HEK293 (cell line): ENCODE data around the gene CACNA1C.

Experiments
- CTCF ChIA-PET: fragments of 350-600 bp; formaldehyde crosslinking; extraction: SDS; loops from one replicate; lab custom pipeline; 2021; ENCODE audit warnings: antibody characterized with exemption; lab: Yijun Ruan, JAX
- POLR2A ChIA-PET: fragments of 300-600 bp; formaldehyde crosslinking; extraction: SDS; loops from one replicate; lab custom pipeline; 2020; ENCODE audit warnings: antibody characterized with exemption, inconsistent platforms; lab: Yijun Ruan, JAX
- H3K27ac ChIP-seq: fragments of 200-500 bp; sonication (Bioruptor generic); 2 replicates; pipeline ENCODE4 v1.5.1; 2014; ENCODE audit warnings: low read depth, low read length, control low read depth, inconsistent platforms; ENCODE audit errors: extremely low read depth
- H3K36me3 ChIP-seq, 2 experiments: fragments of 200-500 bp in 1 of 2; sonication (Bioruptor generic) in 1 of 2; 1 replicate in 1 of 2; 2 replicates in 1 of 2; pipeline ENCODE4 v1.5.1; 2014 to 2017; ENCODE audit warnings: inconsistent platforms in 2 of 2, low read length in 2 of 2; ENCODE audit not compliant: control insufficient read depth in 2 of 2, insufficient read depth in 1 of 2
- H3K4me1 ChIP-seq: fragments of 200-500 bp; sonication (Bioruptor generic); 2 replicates; pipeline ENCODE4 v1.5.1; 2014; ENCODE audit warnings: mild to moderate bottlenecking, low read length, inconsistent platforms; ENCODE audit not compliant: control insufficient read depth, insufficient read depth
- H3K4me3 ChIP-seq: 2 replicates; pipeline ENCODE4 v1.5.1; 2011; ENCODE audit warnings: low read depth, mild to moderate bottlenecking, control low read depth, low read length, moderate library complexity
- H3K9me3 ChIP-seq: fragments of 200-500 bp; sonication (Bioruptor generic); 2 replicates; pipeline ENCODE4 v1.5.1; 2014; ENCODE audit warnings: low read depth, low read length, inconsistent platforms; ENCODE audit not compliant: control insufficient read depth, insufficient read depth
- GFI1B ChIP-seq: fragments of 450-650 bp; formaldehyde crosslinking; IDR thresholded peaks from 2 replicates; pipeline ENCODE4 v1.5.1; 2016; ENCODE audit warnings: missing biosample characterization, missing genetic modification characterization
- KLF17 ChIP-seq: fragments of 450-650 bp; formaldehyde crosslinking; IDR thresholded peaks from 2 replicates; pipeline ENCODE4 v1.5.1; 2016; ENCODE audit warnings: missing biosample characterization, missing genetic modification characterization
- KLF9 ChIP-seq: fragments of 450-650 bp; formaldehyde crosslinking; IDR thresholded peaks from 2 replicates; pipeline ENCODE4 v1.5.1; 2016; ENCODE audit warnings: missing biosample characterization, missing genetic modification characterization, low read depth
- PRDM10 ChIP-seq: fragments of 450-650 bp; formaldehyde crosslinking; IDR thresholded peaks from 2 replicates; pipeline ENCODE4 v1.5.1; 2016; ENCODE audit warnings: missing biosample characterization, missing genetic modification characterization
- PRDM2 ChIP-seq: fragments of 450-650 bp; formaldehyde crosslinking; IDR thresholded peaks from 2 replicates; pipeline ENCODE4 v1.5.1; 2016; ENCODE audit warnings: missing biosample characterization, missing genetic modification characterization, borderline replicate concordance
- REPIN1 ChIP-seq: fragments of 450-650 bp; formaldehyde crosslinking; IDR thresholded peaks from 2 replicates; pipeline ENCODE4 v1.5.1; 2017; ENCODE audit warnings: missing biosample characterization, missing genetic modification characterization, low read depth
- ZFP3 ChIP-seq: fragments of 450-650 bp; formaldehyde crosslinking; IDR thresholded peaks from 2 replicates; pipeline ENCODE4 v1.5.1; 2016; ENCODE audit warnings: low read depth, missing biosample characterization, missing genetic modification characterization
- ZNF133 ChIP-seq: fragments of 450-650 bp; formaldehyde crosslinking; IDR thresholded peaks from 2 replicates; pipeline ENCODE4 v1.5.1; 2016; ENCODE audit warnings: missing biosample characterization, missing genetic modification characterization
- ZNF18 ChIP-seq: fragments of 450-650 bp; formaldehyde crosslinking; IDR thresholded peaks from 2 replicates; pipeline ENCODE4 v1.5.1; 2016; ENCODE audit warnings: missing biosample characterization, missing genetic modification characterization
- ZNF221 ChIP-seq: fragments of 450-650 bp; formaldehyde crosslinking; IDR thresholded peaks from 2 replicates; pipeline ENCODE4 v1.5.1; 2017; ENCODE audit warnings: missing biosample characterization, missing genetic modification characterization, borderline replicate concordance
- ZNF398 ChIP-seq: fragments of 450-650 bp; formaldehyde crosslinking; IDR thresholded peaks from 2 replicates; pipeline ENCODE4 v1.5.1; 2017; ENCODE audit warnings: missing biosample characterization, missing genetic modification characterization
- ZNF416 ChIP-seq: fragments of 450-650 bp; formaldehyde crosslinking; IDR thresholded peaks from 2 replicates; pipeline ENCODE4 v1.5.1; 2016; ENCODE audit warnings: missing biosample characterization, missing genetic modification characterization
- ZNF473 ChIP-seq: fragments of 450-650 bp; formaldehyde crosslinking; IDR thresholded peaks from 2 replicates; pipeline ENCODE4 v1.5.1; 2017; ENCODE audit warnings: missing biosample characterization, missing genetic modification characterization
- ZNF561 ChIP-seq: fragments of 450-650 bp; IDR thresholded peaks from 2 replicates; pipeline ENCODE4 v1.5.1; 2018; ENCODE audit warnings: missing biosample characterization, missing genetic modification characterization, borderline replicate concordance
- ZNF585B ChIP-seq: fragments of 450-650 bp; formaldehyde crosslinking; IDR thresholded peaks from 2 replicates; pipeline ENCODE4 v1.5.1; 2016; ENCODE audit warnings: missing biosample characterization, missing genetic modification characterization
- ZNF626 ChIP-seq: fragments of 450-650 bp; sonication (Bioruptor Pico); formaldehyde crosslinking; IDR thresholded peaks from 2 replicates; pipeline ENCODE4 v1.5.1; 2018; ENCODE audit warnings: missing biosample characterization, missing genetic modification characterization, inconsistent platforms
- ZNF701 ChIP-seq: fragments of 450-650 bp; formaldehyde crosslinking; IDR thresholded peaks from 2 replicates; pipeline ENCODE4 v1.5.1; 2016; ENCODE audit warnings: missing biosample characterization, missing genetic modification characterization
- ZNF76 ChIP-seq: fragments of 450-650 bp; formaldehyde crosslinking; IDR thresholded peaks from 2 replicates; pipeline ENCODE4; 2016; ENCODE audit warnings: low read depth, missing biosample characterization, missing genetic modification characterization, borderline replicate concordance
- ZSCAN4 ChIP-seq: fragments of 450-650 bp; formaldehyde crosslinking; IDR thresholded peaks from 2 replicates; pipeline ENCODE4 v1.5.1; 2017; ENCODE audit warnings: missing biosample characterization, missing genetic modification characterization

Gene CACNA1C

GRCh38 chr12:2205996-2206395 is 153.2 kb downstream of the CACNA1C start (continued):
- TF ChIP-seq ZNF76 (tag by site-specific recombination) (no peak), ZNF416 (tag by site-specific recombination) (no peak), ZNF626 (tag by site-specific recombination) (no peak), ZNF221 (no peak)

GRCh38 chr12:2208837-2209635 is 156.2 kb downstream of the CACNA1C start:
- ChIA-PET CTCF (no interaction called here), POLR2A (no interaction called here)
- H3K9me3 ChIP-seq: no peaks in the 10 kb centered on the region
- TF ChIP-seq ZSCAN4: no peak
- no peak for TF ChIP-seq GFI1B
- TF ChIP-seq ZNF398 (tag by site-specific recombination): no peak
- TF ChIP-seq ZNF133 (tag by site-specific recombination): no peak
- no peak for TF ChIP-seq ZNF585B (tag by site-specific recombination)
- TF ChIP-seq REPIN1 (tag by site-specific recombination): no peak
- TF ChIP-seq ZNF561 (tag by site-specific recombination): no peak
- no peak for TF ChIP-seq KLF17 (tag by site-specific recombination)
- TF ChIP-seq KLF9 (tag by site-specific recombination): no peak
- no peak for TF ChIP-seq PRDM2 (tag by site-specific recombination)
- no peak for TF ChIP-seq ZNF18 (tag by site-specific recombination)
- TF ChIP-seq ZFP3 (tag by site-specific recombination): no peak
- TF ChIP-seq PRDM10 (tag by site-specific recombination): no peak
- no peak for TF ChIP-seq ZNF701 (tag by site-specific recombination)
- no peak for TF ChIP-seq ZNF473 (tag by site-specific recombination)

More at GRCh38 chr12:2208837-2209635, 156.2 kb downstream of the CACNA1C start:
- Histone ChIP-seq H3K36me3 (no peaks in the 10 kb centered on the region), H3K4me3 (no peak overlapping the region), H3K4me1 (no peaks in the 10 kb centered on the region), H3K27ac (no peak overlapping the region)
